Amygdala (tissue), 56 donors: ENCODE measurements around the gene BCL2L12.

Experiments
- DNase-seq, 56 donors: peaks; one replicate each; lab custom pipeline; 2025; lab: John Stamatoyannopoulos, UW

The BCL2L12 gene

DNA sequence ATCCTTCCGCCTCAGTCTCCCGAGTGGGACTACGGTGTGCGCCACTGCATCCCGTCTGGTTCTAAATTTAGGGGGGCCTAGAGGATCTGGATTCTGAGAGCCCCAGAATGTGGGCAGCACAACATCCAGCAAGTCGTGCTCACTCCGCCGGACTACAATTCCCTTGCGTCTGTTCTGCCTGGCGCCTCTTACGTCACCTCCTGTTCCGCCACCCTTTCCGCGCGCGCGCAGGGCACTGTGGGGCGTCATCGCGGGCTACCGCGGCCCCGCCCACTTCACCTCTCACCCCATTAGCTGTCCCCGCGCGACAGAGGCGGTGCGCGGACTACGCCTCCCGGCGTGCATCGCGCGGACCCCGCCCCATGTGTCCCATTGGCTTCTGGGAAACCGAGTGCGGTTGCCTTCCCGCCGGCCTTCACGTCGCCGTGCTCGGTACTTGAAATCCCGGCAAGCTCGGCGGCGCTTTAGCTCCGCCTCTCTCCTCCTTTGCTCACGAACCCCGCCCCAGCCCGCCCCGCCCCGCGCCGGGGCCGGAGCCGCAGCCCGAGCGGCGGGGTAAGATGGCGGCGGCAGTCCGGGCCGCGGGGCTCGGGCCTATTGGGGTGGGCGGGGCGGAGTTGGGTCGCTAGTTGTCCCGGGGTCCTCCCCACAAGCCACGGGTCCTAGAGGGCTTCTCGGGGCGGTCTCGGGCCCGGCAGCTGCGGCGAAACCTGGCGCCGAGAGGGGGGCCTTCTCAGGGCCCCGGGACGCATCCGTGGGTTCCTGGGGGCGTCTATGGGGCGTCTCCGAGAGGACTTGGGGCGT, 23.8 kb upstream of the BCL2L12 start, which contains the start of gene SCAF1:
Gene SCAF1, plus strand, starts transcription at position 522 of the 804 bp plus-strand sequence. CDS start 2,818 bp downstream, outside the sequence.
- DNase-seq = peak; percentile 90 to 100 (median 99)

- DNase-seq = no peak
Observed at GRCh38 chr19:49642492-49643035, 23.2 kb upstream of the BCL2L12 start.

GRCh38 chr19:49643466-49643865, 22.3 kb upstream of the BCL2L12 start:
- DNase-seq = no peak

DNA sequence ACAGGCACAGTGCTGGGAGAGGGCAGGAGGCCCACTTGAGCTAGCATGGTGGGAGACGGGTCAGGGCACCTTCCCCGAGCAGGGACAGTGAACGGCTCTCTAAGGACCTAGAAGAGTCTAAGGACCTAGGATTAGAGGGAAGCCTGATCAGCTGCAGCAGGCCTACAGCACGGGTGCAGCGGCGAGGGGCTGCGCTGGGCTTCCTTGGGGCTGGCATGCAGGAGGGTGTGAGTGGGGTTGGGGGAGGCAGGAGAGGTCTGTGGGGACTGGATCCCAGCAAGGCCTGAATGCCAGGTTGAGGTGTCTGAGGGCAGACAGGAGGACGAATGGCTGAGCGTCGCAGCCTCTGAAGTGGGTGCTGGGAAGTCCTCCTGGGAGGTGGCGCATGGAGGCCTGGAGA, 20.1 kb upstream of the BCL2L12 start:
- DNase-seq = no peak

GRCh38 chr19:49645995-49646394, 19.7 kb upstream of the BCL2L12 start:
- no peak for DNase-seq

DNA sequence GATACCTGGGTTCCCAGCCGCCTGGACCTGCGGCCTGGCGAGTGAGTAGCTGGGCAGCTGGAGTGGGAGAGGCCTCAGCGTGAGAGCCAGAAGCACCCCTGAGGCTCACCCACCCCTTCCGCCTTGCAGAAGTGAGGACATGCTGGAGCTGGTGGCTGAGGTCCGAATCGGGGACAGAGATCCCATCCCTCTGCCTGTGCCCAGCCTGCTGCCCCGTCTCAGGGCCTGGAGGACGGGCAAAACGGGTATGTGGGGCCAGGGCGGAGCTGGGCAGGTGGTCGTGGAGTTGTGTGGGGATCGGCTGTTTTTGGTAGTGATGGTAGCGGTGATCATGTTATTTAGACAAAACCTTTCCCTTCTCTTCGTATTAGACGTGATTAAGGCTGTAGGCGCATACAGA, 19.1 kb upstream of the BCL2L12 start:
- no peak for DNase-seq

DNA sequence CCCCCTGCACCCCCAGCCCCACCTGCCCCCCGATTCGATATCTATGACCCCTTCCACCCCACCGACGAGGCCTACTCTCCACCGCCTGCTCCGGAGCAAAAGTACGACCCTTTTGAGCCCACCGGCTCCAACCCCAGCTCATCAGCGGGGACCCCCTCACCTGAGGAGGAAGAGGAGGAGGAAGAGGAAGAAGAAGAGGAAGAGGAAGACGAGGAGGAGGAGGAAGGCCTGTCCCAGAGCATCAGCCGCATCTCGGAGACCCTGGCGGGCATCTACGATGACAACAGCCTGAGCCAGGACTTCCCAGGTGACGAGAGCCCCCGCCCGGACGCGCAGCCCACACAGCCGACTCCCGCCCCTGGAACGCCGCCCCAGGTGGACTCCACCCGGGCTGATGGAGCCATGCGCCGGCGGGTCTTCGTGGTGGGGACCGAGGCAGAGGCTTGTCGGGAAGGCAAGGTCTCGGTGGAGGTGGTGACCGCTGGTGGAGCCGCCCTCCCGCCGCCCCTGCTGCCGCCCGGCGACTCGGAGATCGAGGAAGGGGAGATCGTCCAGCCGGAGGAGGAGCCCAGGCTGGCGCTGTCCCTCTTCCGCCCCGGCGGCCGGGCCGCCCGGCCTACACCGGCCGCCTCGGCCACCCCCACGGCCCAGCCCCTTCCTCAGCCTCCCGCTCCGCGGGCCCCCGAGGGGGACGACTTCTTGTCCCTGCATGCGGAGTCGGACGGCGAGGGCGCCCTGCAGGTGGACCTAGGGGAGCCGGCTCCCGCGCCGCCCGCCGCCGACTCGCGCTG, 14.5 kb upstream of the BCL2L12 start:
- no peak for DNase-seq

DNA sequence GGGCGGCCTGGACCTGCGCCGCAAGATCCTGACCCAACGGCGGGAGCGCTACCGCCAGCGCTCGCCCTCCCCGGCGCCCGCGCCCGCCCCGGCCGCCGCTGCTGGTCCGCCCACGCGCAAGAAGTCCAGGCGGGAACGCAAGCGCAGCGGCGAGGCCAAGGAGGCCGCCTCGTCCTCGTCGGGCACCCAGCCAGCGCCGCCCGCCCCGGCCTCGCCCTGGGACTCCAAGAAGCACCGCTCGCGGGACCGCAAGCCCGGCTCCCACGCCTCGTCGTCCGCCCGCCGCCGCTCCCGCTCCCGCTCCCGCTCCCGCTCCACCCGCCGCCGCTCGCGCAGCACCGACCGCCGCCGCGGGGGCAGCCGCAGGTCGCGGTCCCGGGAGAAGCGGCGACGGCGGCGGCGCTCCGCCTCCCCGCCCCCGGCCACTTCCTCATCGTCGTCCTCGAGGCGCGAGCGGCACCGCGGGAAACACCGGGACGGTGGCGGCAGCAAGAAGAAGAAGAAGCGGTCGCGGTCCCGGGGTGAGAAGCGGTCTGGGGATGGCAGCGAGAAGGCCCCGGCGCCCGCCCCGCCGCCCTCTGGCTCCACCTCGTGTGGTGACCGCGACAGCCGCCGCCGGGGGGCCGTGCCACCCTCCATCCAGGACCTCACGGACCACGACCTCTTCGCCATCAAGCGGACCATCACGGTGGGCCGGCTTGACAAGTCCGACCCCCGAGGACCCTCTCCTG, 13.7 kb upstream of the BCL2L12 start:
- no peak for DNase-seq

- DNase-seq = no peak
Observed at GRCh38 chr19:49652551-49653465, 12.9 kb upstream of the BCL2L12 start.

DNA sequence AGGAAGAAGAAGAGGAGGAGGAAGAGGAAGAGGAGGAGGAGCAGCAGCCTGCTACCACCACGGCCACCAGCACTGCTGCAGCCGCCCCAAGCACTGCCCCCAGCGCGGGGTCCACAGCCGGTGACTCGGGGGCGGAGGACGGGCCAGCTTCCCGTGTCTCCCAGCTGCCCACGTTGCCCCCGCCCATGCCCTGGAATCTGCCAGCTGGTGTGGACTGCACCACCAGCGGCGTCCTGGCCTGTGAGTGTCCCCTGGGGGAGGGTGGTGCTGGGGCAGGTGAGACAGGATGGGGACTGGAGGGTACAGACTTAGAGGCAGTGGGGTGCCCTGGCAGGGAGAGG, 12.3 kb upstream of the BCL2L12 start:
- no peak for DNase-seq

- no peak for DNase-seq
Observed at GRCh38 chr19:49654581-49654980, 11.2 kb upstream of the BCL2L12 start.

DNA sequence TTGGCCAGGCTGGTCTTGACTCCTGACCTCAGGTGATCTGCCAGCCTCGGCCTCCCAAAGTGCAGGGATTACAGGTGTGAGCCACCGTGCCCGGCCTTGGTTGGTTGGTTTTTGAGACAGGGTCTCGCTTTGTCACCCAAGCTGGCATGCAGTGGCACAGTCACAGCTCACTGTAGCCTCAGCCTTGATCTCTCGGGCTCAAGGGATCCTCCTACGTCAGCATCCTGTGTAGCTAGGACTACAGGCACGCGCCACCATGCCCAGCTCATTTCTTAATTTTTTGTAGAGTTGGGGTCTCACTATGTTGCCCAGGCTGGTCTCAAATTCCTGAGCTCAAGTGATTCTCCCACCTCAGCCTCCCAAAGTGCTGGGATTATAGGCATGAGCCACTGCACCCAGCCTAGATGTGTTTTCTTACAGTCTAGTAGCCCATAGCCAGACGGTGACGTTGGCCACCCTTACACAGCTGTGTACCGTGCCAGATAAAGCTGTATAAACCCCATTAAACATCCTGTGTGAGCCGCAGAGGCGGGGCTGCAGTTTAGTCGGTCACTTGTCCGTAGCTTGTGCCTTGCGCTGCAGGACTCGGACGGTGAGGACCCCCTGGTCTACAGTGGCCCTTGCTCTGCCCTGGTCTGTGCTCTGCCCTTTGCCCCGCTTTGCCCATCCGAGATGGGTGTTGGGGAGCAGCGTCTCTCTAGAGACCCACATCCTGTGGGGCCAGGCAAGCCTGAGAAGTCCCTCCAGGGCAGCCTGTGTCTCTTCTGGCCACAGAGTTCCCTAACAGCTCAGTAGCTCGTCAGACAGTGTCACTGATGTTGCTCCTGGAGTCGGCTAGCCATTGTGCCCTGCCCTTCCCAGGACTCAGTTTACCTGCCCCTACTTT, 9.9 kb upstream of the BCL2L12 start:
- no peak for DNase-seq

- no peak for DNase-seq
Observed at GRCh38 chr19:49656456-49657109, 9.2 kb upstream of the BCL2L12 start.

DNA sequence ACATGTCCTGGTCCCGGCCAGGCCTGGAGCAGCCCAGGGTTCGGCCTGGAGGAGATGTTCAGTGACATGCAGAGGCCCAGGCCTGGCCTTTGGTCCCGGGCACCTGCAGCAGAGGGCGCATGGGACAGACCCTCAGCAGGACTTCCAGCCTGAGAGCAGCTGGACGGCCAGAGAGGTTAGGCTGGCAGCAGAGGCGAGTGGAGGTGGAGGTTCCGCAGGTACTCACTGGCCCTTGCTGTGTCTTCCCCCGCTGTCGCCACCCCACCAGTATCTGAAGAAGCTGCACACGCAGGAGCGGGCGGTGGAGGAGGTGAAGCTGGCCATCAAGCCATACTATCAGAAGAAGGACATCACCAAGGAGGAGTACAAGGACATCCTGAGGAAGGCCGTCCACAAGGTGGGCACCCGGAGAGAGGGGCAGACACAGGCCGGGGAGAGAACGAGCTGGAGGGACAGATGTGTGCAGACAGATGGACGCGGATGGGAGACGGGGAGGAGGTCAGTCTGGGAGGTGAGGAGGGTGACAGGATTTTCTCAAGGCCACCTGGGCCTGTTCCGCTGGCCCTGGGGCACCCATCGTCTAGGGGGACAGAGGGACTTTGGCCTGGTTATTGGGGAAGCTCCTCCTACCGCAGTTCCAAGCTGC, 8.1 kb upstream of the BCL2L12 start:
- DNase-seq = no peak

GRCh38 chr19:49658139-49658517, 7.6 kb upstream of the BCL2L12 start:
- no peak for DNase-seq

GRCh38 chr19:49658566-49659442, 6.9 kb upstream of the BCL2L12 start:
- no peak for DNase-seq
